ENCODE measurements around the gene PPP1R3F.

- TF ChIP-seq, protein P1, sequence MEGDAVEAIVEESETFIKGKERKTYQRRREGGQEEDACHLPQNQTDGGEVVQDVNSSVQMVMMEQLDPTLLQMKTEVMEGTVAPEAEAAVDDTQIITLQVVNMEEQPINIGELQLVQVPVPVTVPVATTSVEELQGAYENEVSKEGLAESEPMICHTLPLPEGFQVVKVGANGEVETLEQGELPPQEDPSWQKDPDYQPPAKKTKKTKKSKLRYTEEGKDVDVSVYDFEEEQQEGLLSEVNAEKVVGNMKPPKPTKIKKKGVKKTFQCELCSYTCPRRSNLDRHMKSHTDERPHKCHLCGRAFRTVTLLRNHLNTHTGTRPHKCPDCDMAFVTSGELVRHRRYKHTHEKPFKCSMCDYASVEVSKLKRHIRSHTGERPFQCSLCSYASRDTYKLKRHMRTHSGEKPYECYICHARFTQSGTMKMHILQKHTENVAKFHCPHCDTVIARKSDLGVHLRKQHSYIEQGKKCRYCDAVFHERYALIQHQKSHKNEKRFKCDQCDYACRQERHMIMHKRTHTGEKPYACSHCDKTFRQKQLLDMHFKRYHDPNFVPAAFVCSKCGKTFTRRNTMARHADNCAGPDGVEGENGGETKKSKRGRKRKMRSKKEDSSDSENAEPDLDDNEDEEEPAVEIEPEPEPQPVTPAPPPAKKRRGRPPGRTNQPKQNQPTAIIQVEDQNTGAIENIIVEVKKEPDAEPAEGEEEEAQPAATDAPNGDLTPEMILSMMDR (IDR thresholded peaks at IDR 0.05; ENCODE audit: borderline replicate concordance, extremely low read depth, low read length, poor library complexity, severe bottlenecking) = no peak
- TF ChIP-seq EZH2 (IDR thresholded peaks at IDR 0.05; ENCODE audit: borderline replicate concordance, low read depth, low read length, severe bottlenecking) = no peak
These were observed 1.7 kb downstream of the PPP1R3F start for GRCh38 chrX:49271341-49271740.
